ENCODE data around the gene AUH. TPM values are rescaled to one million over a fixed set of nuclear protein-coding genes. Genes with fewer than 3 reads are reported as not detected.

Gene AUH
- total and polyA plus RNA-seq, 10 of the 15 experiments (the other 5 are each of a cell fraction or from before 2014, with no cell fraction given) = 1.7 to 7.3 (median 4.6) TPM

GRCh38 chr9:91197232-91198181 lies 164.2 kb downstream of the AUH start:
- BruUV-seq (replicated peaks) = no TSS peak
- RAD21 ChIA-PET (ENCODE audit: unreplicated experiment) = no interaction called here
- SMC1A ChIA-PET (ENCODE audit: uncharacterized antibody, unreplicated experiment) = interaction anchor here (1.0 kb wide), 1 partner anchor 50 kb away, joined by 3 read pairs; no protein-coding TSS in a partner anchor
- Histone ChIP-seq H3K9me3 (replicated peaks; ENCODE audit: control insufficient read depth, insufficient read depth, low read length) (peaks cover 2% of the 10 kb centered on the region; the same call in 2 of the 3 replicates), H2AFZ (ENCODE audit: control insufficient read depth, low read depth, low read length) (no peak overlapping the region), H3K79me2 (ENCODE audit: control insufficient read depth, insufficient read depth, low read length) (no peaks in the 10 kb centered on the region), H3K27ac (ENCODE audit: control insufficient read depth, insufficient read depth) (no peak overlapping the region), H3K4me2 (ENCODE audit: control insufficient read depth, insufficient read depth) (no peak overlapping the region), H3K4me1 (ENCODE audit: control insufficient read depth, insufficient read depth, low read length) (peaks cover 12% of the 10 kb centered on the region), H4K20me1 (ENCODE audit: control insufficient read depth, insufficient read depth) (no peaks in the 10 kb centered on the region), H3K27me3 (replicated peaks in 1 of 2; ENCODE audit: control insufficient read depth in 2 of 2, insufficient read depth in 2 of 2, low read length in 1 of 2) (no peaks in the 10 kb centered on the region; a peak in 1 of 4 replicates), H3K36me3 (ENCODE audit: control insufficient read depth in 2 of 2, insufficient read depth in 2 of 2, low read length in 1 of 2) (no peaks in the 10 kb centered on the region), H3K9ac (ENCODE audit: control insufficient read depth, insufficient read depth, low read length) (no peak overlapping the region), H3K4me3 (no peak overlapping the region)
- ATAC-seq (no peak), DNase-seq (ENCODE audit: low read depth, low spot score) (no peak), FAIRE-seq (no peak)
- in situ Hi-C loops (cut with MboI) = no loop called here
- POLR2A ChIA-PET = no interaction called here
- intact Hi-C loops (cut with micrococcal nuclease; ENCODE audit: unreplicated experiment) = loop anchor here (10.0 kb wide), 1 partner anchor 157 kb away; no protein-coding TSS in a partner anchor
- WGBS (ENCODE audit: insufficient coverage, insufficient replicate concordance, low lambda C conversion rate, missing lambda C conversion rate) = 73% methylated on average over 13 of the region's 13 CpGs
- CTCF ChIA-PET = interaction anchor here (1.7 kb wide), 1 partner anchor 229 kb away, joined by 3 read pairs; no protein-coding TSS in a partner anchor
- no peak for TF ChIP-seq ZBTB40 (IDR thresholded peaks at IDR 0.05; ENCODE audit: borderline replicate concordance)
- TF ChIP-seq WRNIP1 (IDR thresholded peaks at IDR 0.05; ENCODE audit: borderline replicate concordance, low read depth, low read length) = no peak
- no peak for TF ChIP-seq LARP7 (IDR thresholded peaks at IDR 0.05)
- no peak for TF ChIP-seq NR2F1 (conservative IDR thresholded peaks at IDR 0.05)
- no peak for TF ChIP-seq CBX5 (IDR thresholded peaks at IDR 0.05; ENCODE audit: low read depth)
- no peak for TF ChIP-seq BMI1 (IDR thresholded peaks at IDR 0.05; ENCODE audit: borderline replicate concordance)
- TF ChIP-seq ATF2 (IDR thresholded peaks at IDR 0.05; ENCODE audit: low read length) = no peak
- no peak for TF ChIP-seq EGR1 (IDR thresholded peaks at IDR 0.05; ENCODE audit: borderline replicate concordance in 1 of 2, low read depth in 2 of 2, low read length in 2 of 2)
- no peak for TF ChIP-seq YY1 (IDR thresholded peaks at IDR 0.05; ENCODE audit: low read depth, low read length)
- no peak for TF ChIP-seq JUNB (IDR thresholded peaks at IDR 0.05)
- TF ChIP-seq SUPT20H (IDR thresholded peaks at IDR 0.05; ENCODE audit: borderline replicate concordance, control insufficient read depth, low read depth, low read length) = no peak
- TF ChIP-seq MEF2B (IDR thresholded peaks at IDR 0.05; ENCODE audit: partially characterized antibody, poor library complexity, severe bottlenecking) = no peak
- TF ChIP-seq HDAC2 (IDR thresholded peaks at IDR 0.05) = no peak
- no peak for TF ChIP-seq ETV6 (conservative IDR thresholded peaks at IDR 0.05 in 1 of 2, IDR thresholded peaks at IDR 0.05 in 1 of 2; ENCODE audit: borderline replicate concordance in 1 of 2, low read depth in 1 of 2)
- TF ChIP-seq STAT3 (IDR thresholded peaks at IDR 0.05; ENCODE audit: low read depth, low read length) = no peak
